NCI-H510A (cell line): ENCODE measurements around the gene FAM199X.
"Not testable (repeated sequence)": the region's sequence is repeated elsewhere in the genome, so short reads cannot be mapped to it uniquely, and the experiment has no call there.

Experiments
- DNase-seq: peaks from one replicate; lab custom pipeline; 2025; lab: John Stamatoyannopoulos, UW

The FAM199X gene

GRCh38 chrX:104189837-104190236, 23.6 kb downstream of the FAM199X start:
- no peak for DNase-seq

- no peak for DNase-seq
Measured at GRCh38 chrX:104193485-104193884, 27.2 kb downstream of the FAM199X start.

- DNase-seq, result no peak
Measured at GRCh38 chrX:104195013-104195412, 28.8 kb downstream of the FAM199X start.

GRCh38 chrX:104195489-104196084, 29.3 kb downstream of the FAM199X start:
- DNase-seq, result no peak

- no peak for DNase-seq
Measured at GRCh38 chrX:104205548-104205947, 39.3 kb downstream of the FAM199X start.

- DNase-seq, result no peak
Measured at GRCh38 chrX:104211187-104211586, 44.9 kb downstream of the FAM199X start.

- DNase-seq, result not testable (repeated sequence)
Measured at GRCh38 chrX:104230060-104230459, 63.8 kb downstream of the FAM199X start.
